ENCODE data around the gene ACER1. TPM values are rescaled to one million over a fixed set of nuclear protein-coding genes. Genes with fewer than 3 reads are reported as not detected.

The ACER1 gene
- total and polyA plus RNA-seq, 2 of the 13 experiments (the other 11 are each of a cell fraction or from before 2014, with no cell fraction given): not detected

GRCh38 chr19:6273701-6274601 is 59.5 kb downstream of the ACER1 start (continued):
- no peak for TF ChIP-seq LRRFIP1 (CRISPR knock-in tag; conservative IDR thresholded peaks at IDR 0.05)
- peak; percentile 94 for TF ChIP-seq FOXA3 (CRISPR knock-in tag; IDR thresholded peaks at IDR 0.05)
- peak; percentile 49 for TF ChIP-seq MED8 (CRISPR knock-in tag; IDR thresholded peaks at IDR 0.05; ENCODE audit: insufficient replicate concordance)
- no peak; the same call in 1 of the 2 replicates for TF ChIP-seq ZBTB10 (CRISPR knock-in tag; IDR thresholded peaks at IDR 0.05; ENCODE audit: borderline replicate concordance)
- TF ChIP-seq SOX6 (IDR thresholded peaks at IDR 0.05): no peak
- TF ChIP-seq SOX6 (CRISPR knock-in tag; IDR thresholded peaks at IDR 0.05): peak; percentile 67
- TF ChIP-seq ZBED4 (CRISPR knock-in tag; IDR thresholded peaks at IDR 0.05; ENCODE audit: borderline replicate concordance): peak; percentile 99
- no peak for TF ChIP-seq ZBTB49 (CRISPR knock-in tag; IDR thresholded peaks at IDR 0.05; ENCODE audit: borderline replicate concordance)
- TF ChIP-seq PRMT3 (CRISPR knock-in tag; IDR thresholded peaks at IDR 0.05; ENCODE audit: borderline replicate concordance, low read depth): no peak
- 0 out of 2 replicates have a peak, but pooled peaks have one; percentile 64 for TF ChIP-seq IKZF5 (CRISPR knock-in tag; IDR thresholded peaks at IDR 0.05)
- TF ChIP-seq HIVEP1 (CRISPR knock-in tag; IDR thresholded peaks at IDR 0.05): peak; percentile 92
